Fibroblast of lung (primary cell): ENCODE data around the gene HNRNPH3. TPM values are rescaled to one million over a fixed set of nuclear protein-coding genes. Genes with fewer than 3 reads are reported as not detected.
"Not testable (repeated sequence)": the region's sequence is repeated elsewhere in the genome, so short reads cannot be mapped to it uniquely, and the experiment has no call there.

Source experiments
- DNase-seq, 2 donors: peaks; one replicate each; pipeline versions ENCODE4 v3.0.0 to v3.0.0-alpha.2; 2010; ENCODE audit warnings: low read depth in 2 of 2
- H2AFZ ChIP-seq: 2 replicates; pipeline ENCODE4 v1.5.1; 2012; ENCODE audit warnings: low read length, control low read depth, inconsistent platforms
- H3K27ac ChIP-seq: 2 replicates; pipeline ENCODE4 v1.5.1; 2011; ENCODE audit warnings: low read length, control low read depth; ENCODE audit not compliant: insufficient read depth
- H3K27me3 ChIP-seq: 2 replicates; pipeline ENCODE4 v1.5.1; 2011; ENCODE audit warnings: mild to moderate bottlenecking, low read length; ENCODE audit not compliant: control insufficient read depth, insufficient read depth
- H3K36me3 ChIP-seq: 2 replicates; pipeline ENCODE4 v1.5.1; 2011; ENCODE audit warnings: low read length; ENCODE audit not compliant: control insufficient read depth, insufficient read depth
- H3K4me1 ChIP-seq: 2 replicates; pipeline ENCODE4 v1.5.1; 2011; ENCODE audit warnings: low read length; ENCODE audit not compliant: control insufficient read depth, insufficient read depth; ENCODE audit errors: extremely low read depth
- H3K4me2 ChIP-seq: 2 replicates; pipeline ENCODE4 v1.5.1; 2011; ENCODE audit warnings: low read length, control low read depth; ENCODE audit not compliant: insufficient read depth; ENCODE audit errors: extremely low read depth
- H3K4me3 ChIP-seq, 4 experiments: fragments of 200-600 bp in 1 of 4; sonication (generic) in 1 of 4; replicated peaks in 1 of 4; 2 replicates each; pipeline ENCODE4 v1.5.1; 2011 to 2016; ENCODE audit warnings: low read length in 4 of 4, low read depth in 3 of 4, mild to moderate bottlenecking in 3 of 4, control low read depth in 2 of 4, inconsistent platforms in 1 of 4, mixed read lengths in 1 of 4; ENCODE audit not compliant: insufficient read depth in 1 of 4; ENCODE audit errors: control extremely low read depth in 1 of 4
- H3K79me2 ChIP-seq: 2 replicates; pipeline ENCODE4 v1.5.1; 2012; ENCODE audit warnings: mild to moderate bottlenecking, low read length, inconsistent platforms; ENCODE audit not compliant: control insufficient read depth, insufficient read depth
- H3K9ac ChIP-seq: 2 replicates; pipeline ENCODE4 v1.5.1; 2011; ENCODE audit warnings: mild to moderate bottlenecking, low read length, control low read depth; ENCODE audit not compliant: insufficient read depth
- H3K9me3 ChIP-seq: 2 replicates; pipeline ENCODE4 v1.5.1; 2012; ENCODE audit warnings: low read depth, low read length; ENCODE audit not compliant: control insufficient read depth, insufficient read depth
- H4K20me1 ChIP-seq: 2 replicates; pipeline ENCODE4 v1.5.1; 2011; ENCODE audit warnings: low read length; ENCODE audit not compliant: control insufficient read depth, insufficient read depth; ENCODE audit errors: extremely low read depth
- EZH2 ChIP-seq: IDR thresholded peaks from 2 replicates; pipeline ENCODE4 v1.5.1; 2012; ENCODE audit warnings: low read length, control low read depth, mild to moderate bottlenecking; ENCODE audit errors: missing control alignments
- polyA plus RNA-seq, 2 donors: library from polyadenylated mRNA; depleted of rRNA in 1 of 2; stranded (reverse) in 1 of 2; unstranded in 1 of 2; fragments of >200 nt; gene quantifications; 2 replicates each; pipeline ENCODE4 v1.2.1, GENCODE V29; 2011 to 2012; ENCODE audit warnings: missing spikeins in 1 of 2
- total RNA-seq: library from RNA; depleted of rRNA; stranded (reverse); fragments of >200 nt; gene quantifications from 2 replicates; pipeline ENCODE4 v1.2.1, GENCODE V29; 2014
- TF ChIP-seq, protein P1 (sequence below), 2 donors: IDR thresholded peaks in 1 of 2; conservative IDR thresholded peaks in 1 of 2; 1 replicate in 1 of 2; 2 replicates in 1 of 2; pipeline ENCODE4 v1.5.1; 2011 to 2012; ENCODE audit warnings: low read length in 2 of 2, control low read depth in 1 of 2, inconsistent platforms in 1 of 2, low read depth in 1 of 2, mild to moderate bottlenecking in 1 of 2

Gene HNRNPH3
- total and polyA plus RNA-seq, 2 donors (not counting 1 experiment from before 2014, with no cell fraction given): 36.7 to 51.1 TPM

DNA sequence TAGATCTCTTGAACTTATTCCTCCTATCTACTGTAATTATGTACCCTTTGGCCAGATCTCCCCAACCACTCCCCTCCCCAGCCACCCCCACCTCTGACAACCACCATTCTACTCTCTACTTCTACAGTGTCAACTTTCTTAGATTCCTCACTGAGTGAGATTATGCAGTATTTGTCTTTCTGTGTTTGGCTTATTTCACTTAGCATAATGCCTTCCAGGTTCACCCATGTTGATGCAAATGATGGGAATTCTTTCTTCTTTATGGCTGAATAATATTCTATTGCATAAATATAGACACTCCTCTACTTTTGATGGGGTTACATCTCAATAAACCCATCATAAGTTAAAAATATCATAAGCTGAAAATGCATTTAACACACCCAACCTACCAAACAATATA is 21.3 kb upstream of the HNRNPH3 start:
- no peak overlapping the region for H3K27ac ChIP-seq
- H3K4me1 ChIP-seq: no peaks in the 10 kb centered on the region
- H3K9me3 ChIP-seq: no peaks in the 10 kb centered on the region
- H3K4me2 ChIP-seq: no peak overlapping the region
- no peaks in the 10 kb centered on the region for H3K79me2 ChIP-seq
- H3K36me3 ChIP-seq: no peaks in the 10 kb centered on the region
- H4K20me1 ChIP-seq: no peaks in the 10 kb centered on the region
- no peak overlapping the region for H3K4me3 ChIP-seq
- no peak overlapping the region for H2AFZ ChIP-seq
- no peak for DNase-seq
- no peaks in the 10 kb centered on the region for H3K27me3 ChIP-seq
- TF ChIP-seq, protein P1, sequence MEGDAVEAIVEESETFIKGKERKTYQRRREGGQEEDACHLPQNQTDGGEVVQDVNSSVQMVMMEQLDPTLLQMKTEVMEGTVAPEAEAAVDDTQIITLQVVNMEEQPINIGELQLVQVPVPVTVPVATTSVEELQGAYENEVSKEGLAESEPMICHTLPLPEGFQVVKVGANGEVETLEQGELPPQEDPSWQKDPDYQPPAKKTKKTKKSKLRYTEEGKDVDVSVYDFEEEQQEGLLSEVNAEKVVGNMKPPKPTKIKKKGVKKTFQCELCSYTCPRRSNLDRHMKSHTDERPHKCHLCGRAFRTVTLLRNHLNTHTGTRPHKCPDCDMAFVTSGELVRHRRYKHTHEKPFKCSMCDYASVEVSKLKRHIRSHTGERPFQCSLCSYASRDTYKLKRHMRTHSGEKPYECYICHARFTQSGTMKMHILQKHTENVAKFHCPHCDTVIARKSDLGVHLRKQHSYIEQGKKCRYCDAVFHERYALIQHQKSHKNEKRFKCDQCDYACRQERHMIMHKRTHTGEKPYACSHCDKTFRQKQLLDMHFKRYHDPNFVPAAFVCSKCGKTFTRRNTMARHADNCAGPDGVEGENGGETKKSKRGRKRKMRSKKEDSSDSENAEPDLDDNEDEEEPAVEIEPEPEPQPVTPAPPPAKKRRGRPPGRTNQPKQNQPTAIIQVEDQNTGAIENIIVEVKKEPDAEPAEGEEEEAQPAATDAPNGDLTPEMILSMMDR (conservative IDR thresholded peaks at IDR 0.05 in 1 of 2, IDR thresholded peaks at IDR 0.05 in 1 of 2; ENCODE audit: low read depth in 1 of 2, low read length in 2 of 2): no peak
- H3K9ac ChIP-seq: no peak overlapping the region

DNA sequence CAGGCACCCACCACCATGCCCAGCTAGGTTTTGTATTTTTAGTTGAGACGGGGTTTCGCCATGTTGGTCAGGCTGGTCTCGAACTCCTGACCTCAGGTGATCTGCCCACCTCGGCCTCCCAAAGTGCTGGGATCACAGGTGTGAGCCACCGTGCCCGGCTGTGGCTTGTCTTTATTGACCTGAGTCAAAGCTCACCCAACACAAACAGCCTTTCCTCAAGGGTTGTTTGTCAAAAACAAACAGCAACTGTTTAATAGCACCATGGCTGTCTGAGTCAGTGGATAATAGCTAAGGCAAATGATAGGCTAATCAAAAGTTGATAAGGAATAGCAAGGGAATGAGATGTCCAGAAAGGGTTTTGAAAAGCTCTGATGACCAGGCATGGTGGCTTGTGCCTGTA is 16.9 kb upstream of the HNRNPH3 start:
- not testable (repeated sequence) for H3K4me1 ChIP-seq, DNase-seq, H3K4me3 ChIP-seq, H2AFZ ChIP-seq, H3K27me3 ChIP-seq, H3K4me2 ChIP-seq, H4K20me1 ChIP-seq, H3K36me3 ChIP-seq, H3K79me2 ChIP-seq, H3K9ac ChIP-seq, H3K9me3 ChIP-seq, H3K27ac ChIP-seq

DNA sequence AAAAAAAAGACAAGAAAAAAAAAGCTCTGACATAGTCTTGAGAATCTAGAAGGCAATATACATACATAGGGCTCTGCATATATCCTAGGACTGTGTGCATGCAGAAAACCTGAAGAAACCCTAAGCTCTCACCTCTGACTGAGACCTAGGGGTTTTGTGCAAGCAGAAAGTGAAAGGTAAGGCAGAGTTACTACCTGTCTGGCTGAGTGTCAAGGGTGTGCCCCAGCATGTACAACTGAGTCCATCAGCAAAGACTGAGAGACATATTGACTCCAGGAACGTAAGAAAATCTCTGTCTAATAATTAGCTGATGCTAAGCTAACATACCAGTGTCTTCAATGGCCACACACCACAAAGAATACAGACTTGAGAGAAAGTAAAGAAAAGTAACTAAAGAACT is 16.3 kb upstream of the HNRNPH3 start:
- Histone ChIP-seq H2AFZ (no peak overlapping the region), H3K4me3 (no peak overlapping the region), H3K9me3 (no peaks in the 10 kb centered on the region), H3K4me2 (no peak overlapping the region), H3K9ac (no peak overlapping the region), H3K79me2 (no peaks in the 10 kb centered on the region), H3K36me3 (no peaks in the 10 kb centered on the region), H3K4me1 (no peaks in the 10 kb centered on the region), H4K20me1 (no peaks in the 10 kb centered on the region), H3K27ac (no peak overlapping the region), H3K27me3 (no peaks in the 10 kb centered on the region)
- TF ChIP-seq EZH2: no peak
- TF ChIP-seq, protein P1 (conservative IDR thresholded peaks at IDR 0.05 in 1 of 2, IDR thresholded peaks at IDR 0.05 in 1 of 2; ENCODE audit: low read depth in 1 of 2, low read length in 2 of 2): no peak
- no peak for DNase-seq
